HG02973 (cell line): Measurements from ENCODE around the gene SERF1B.
"Not testable (repeated sequence)": the region's sequence is repeated elsewhere in the genome, so short reads cannot be mapped to it uniquely, and the experiment has no call there.

Experiments
- ATAC-seq: cut with Tn5 transposase; IDR thresholded peaks from one replicate; pipeline ENCODE4 v1.9.1; 2021; ENCODE audit warnings: moderate library complexity; ENCODE audit not compliant: unreplicated experiment

Gene SERF1B

GRCh38 chr5:70025106-70025844 lies at the start of gene SERF1B:
Gene SERF1B, plus strand, starts transcription at chr5:70025251. Its CDS starts 201 bp downstream, at chr5:70025452.
- ATAC-seq = peak; percentile 87

- not testable (repeated sequence) for ATAC-seq
These were observed 33.3 kb upstream of the SERF1B start for GRCh38 chr5:69991713-69992112.

GRCh38 chr5:69995535-69995934 lies 29.5 kb upstream of the SERF1B start:
- not testable (repeated sequence) for ATAC-seq

- ATAC-seq = not testable (repeated sequence)
These were observed 4.4 kb upstream of the SERF1B start for GRCh38 chr5:70020660-70021059.

- peak; percentile 16 for ATAC-seq
These were observed 744 bp downstream of the SERF1B start for GRCh38 chr5:70025845-70026145.

- ATAC-seq = not testable (repeated sequence)
These were observed 6.2 kb downstream of the SERF1B start for GRCh38 chr5:70031204-70031603.

- not testable (repeated sequence) for ATAC-seq
These were observed 16.4 kb downstream of the SERF1B start for GRCh38 chr5:70041411-70041810.

- ATAC-seq = peak; percentile 35
These were observed 24.7 kb downstream of the SERF1B start for GRCh38 chr5:70049790-70050142.

- not testable (repeated sequence) for ATAC-seq
These were observed 31.4 kb downstream of the SERF1B start for GRCh38 chr5:70056289-70056942.

- not testable (repeated sequence) for ATAC-seq
These were observed 32.1 kb downstream of the SERF1B start for GRCh38 chr5:70057140-70057539.

- ATAC-seq = not testable (repeated sequence)
These were observed 52.6 kb downstream of the SERF1B start for GRCh38 chr5:70077632-70078031.

- ATAC-seq = not testable (repeated sequence)
These were observed 63.9 kb downstream of the SERF1B start for GRCh38 chr5:70088907-70089464.

- ATAC-seq = not testable (repeated sequence)
These were observed 66.7 kb downstream of the SERF1B start for GRCh38 chr5:70091776-70092175.
